GM23338 (cell line): ENCODE results near the gene BAHCC1.

Source experiments
- CREB1 ChIP-seq: fragments of 250-450 bp; sonication (Bioruptor Pico); IDR thresholded peaks from 2 replicates; pipeline ENCODE4 v1.5.0; 2020; ENCODE audit warnings: low read depth, mild to moderate bottlenecking, moderate library complexity
- CTCF ChIP-seq, 2 experiments: fragments of 200-600 bp in 1 of 2; sonication (generic) in 1 of 2; conservative IDR thresholded peaks; 2 replicates each; pipeline versions ENCODE4 v1.5.1 to v1.6.1; 2016 to 2017; ENCODE audit warnings: antibody characterized with exemption in 2 of 2, low read depth in 2 of 2, mild to moderate bottlenecking in 2 of 2, moderate library complexity in 1 of 2
- ETS1 ChIP-seq: IDR thresholded peaks from 2 replicates; pipeline ENCODE4 v1.6.1; 2016; ENCODE audit warnings: antibody characterized with exemption
- EZH2 ChIP-seq: fragments of 200-600 bp; sonication (generic); IDR thresholded peaks from one replicate; pipeline ENCODE4 v1.8.0; 2017; ENCODE audit warnings: antibody characterized with exemption, mild to moderate bottlenecking, low read depth; ENCODE audit not compliant: unreplicated experiment
- EZH2phosphoT487 ChIP-seq: fragments of 200-600 bp; sonication (generic); IDR thresholded peaks from one replicate; pipeline ENCODE4 v1.8.1; 2018; ENCODE audit warnings: antibody characterized with exemption; ENCODE audit not compliant: unreplicated experiment
- JUNB ChIP-seq: IDR thresholded peaks from one replicate; pipeline ENCODE4 v1.6.1; 2016; ENCODE audit warnings: antibody characterized with exemption; ENCODE audit not compliant: unreplicated experiment
- NANOG ChIP-seq: IDR thresholded peaks from 2 replicates; pipeline ENCODE4 v1.6.1; 2016; ENCODE audit warnings: antibody characterized with exemption, borderline replicate concordance
- POLR2AphosphoS5 ChIP-seq: IDR thresholded peaks from 2 replicates; pipeline ENCODE4 v1.6.1; 2016; ENCODE audit warnings: antibody characterized with exemption, low read depth
- REST ChIP-seq: IDR thresholded peaks from one replicate; pipeline ENCODE4 v1.6.1; 2018; ENCODE audit warnings: antibody characterized with exemption; ENCODE audit not compliant: unreplicated experiment
- STAT1 ChIP-seq: IDR thresholded peaks from one replicate; pipeline ENCODE4 v1.6.1; 2016; ENCODE audit warnings: antibody characterized with exemption; ENCODE audit not compliant: unreplicated experiment
- ZNF114 ChIP-seq: fragments of 250-450 bp; sonication (Bioruptor Pico); IDR thresholded peaks from 2 replicates; pipeline ENCODE4 v1.5.0; 2020; ENCODE audit warnings: mild to moderate bottlenecking, moderate library complexity
- ZNF331 ChIP-seq: fragments of 250-450 bp; sonication (Bioruptor Pico); IDR thresholded peaks from 2 replicates; pipeline ENCODE4 v1.5.0; 2020; ENCODE audit warnings: low read depth, mild to moderate bottlenecking, moderate library complexity
- ZNF462 ChIP-seq: fragments of 250-450 bp; sonication (Bioruptor Pico); IDR thresholded peaks from 2 replicates; pipeline ENCODE4 v1.5.0; 2020; ENCODE audit warnings: mild to moderate bottlenecking, moderate library complexity

GRCh38 chr17:81493198-81494038 is 98.2 kb downstream of the BAHCC1 start:
- TF ChIP-seq EZH2 (no peak), CTCF (conservative IDR thresholded peaks at IDR 0.05; ENCODE audit: low read depth in 2 of 2) (no peak), EZH2phosphoT487 (no peak), POLR2AphosphoS5 (no peak), JUNB (no peak), CREB1 (no peak), REST (no peak), ZNF462 (CRISPR knock-in tag) (no peak), ZNF331 (no peak), STAT1 (no peak), NANOG (no peak), ETS1 (no peak), ZNF114 (no peak)
